Colonic mucosa (tissue), 4 donors: Measurements from ENCODE around the gene FAM89B. TPM values are rescaled to one million over a fixed set of nuclear protein-coding genes. Genes with fewer than 3 reads are reported as not detected.
"Not testable (repeated sequence)": the region's sequence is repeated elsewhere in the genome, so short reads cannot be mapped to it uniquely, and the experiment has no call there.

ENCODE experiments used
- DNase-seq: peaks from one replicate; pipeline ENCODE4 v3.0.0-alpha.2; 2020
- H3K27ac ChIP-seq: fragments of 200-600 bp; one replicate; pipeline ENCODE4 v1.8.0; 2021
- H3K27me3 ChIP-seq: fragments of 200-600 bp; one replicate; pipeline ENCODE4 v1.8.0; 2021
- H3K36me3 ChIP-seq: fragments of 200-600 bp; one replicate; pipeline ENCODE4 v1.8.0; 2021
- H3K4me1 ChIP-seq: fragments of 200-600 bp; one replicate; pipeline ENCODE4 v1.8.0; 2021; ENCODE audit warnings: mild to moderate bottlenecking
- H3K4me3 ChIP-seq: fragments of 200-600 bp; one replicate; pipeline ENCODE4 v1.8.0; 2021
- H3K9ac ChIP-seq, 2 donors: one replicate each; pipeline ENCODE4 v1.7.0; 2013; ENCODE audit warnings: control low read depth in 2 of 2, low read depth in 2 of 2, low read length in 2 of 2
- H3K9me3 ChIP-seq: fragments of 200-600 bp; one replicate; pipeline ENCODE4 v1.8.0; 2021
- intact Hi-C: fragments of 100-400 bp; cut with DNase I; formaldehyde crosslinking; loops from one replicate; pipeline ENCODE4 v1.14.1; 2022
- total RNA-seq, 2 donors: library from RNA; stranded (reverse); fragmentation: NEBNext Ultra II Directional in 1 of 2; extraction: Animal tissue kit (Norgen Biotek cat#: 25700) in 1 of 2; gene quantifications; one replicate each; pipeline ENCODE4 v1.2.1, GENCODE V29; 2021
- TF ChIP-seq, protein P1 (sequence below): fragments of 200-600 bp; IDR thresholded peaks from one replicate; pipeline ENCODE4 v1.8.0; 2022; ENCODE audit warnings: antibody characterized with exemption, mild to moderate bottlenecking
- donor health status: healthy.
- donor health status: DM: no; HTN: no; CAD: no.
- donor health status: DM: no; HTN: no; CAD: no.

The FAM89B gene
- total RNA-seq, 2 donors from 2014 or later, result 27.4 to 32.2 TPM

DNA sequence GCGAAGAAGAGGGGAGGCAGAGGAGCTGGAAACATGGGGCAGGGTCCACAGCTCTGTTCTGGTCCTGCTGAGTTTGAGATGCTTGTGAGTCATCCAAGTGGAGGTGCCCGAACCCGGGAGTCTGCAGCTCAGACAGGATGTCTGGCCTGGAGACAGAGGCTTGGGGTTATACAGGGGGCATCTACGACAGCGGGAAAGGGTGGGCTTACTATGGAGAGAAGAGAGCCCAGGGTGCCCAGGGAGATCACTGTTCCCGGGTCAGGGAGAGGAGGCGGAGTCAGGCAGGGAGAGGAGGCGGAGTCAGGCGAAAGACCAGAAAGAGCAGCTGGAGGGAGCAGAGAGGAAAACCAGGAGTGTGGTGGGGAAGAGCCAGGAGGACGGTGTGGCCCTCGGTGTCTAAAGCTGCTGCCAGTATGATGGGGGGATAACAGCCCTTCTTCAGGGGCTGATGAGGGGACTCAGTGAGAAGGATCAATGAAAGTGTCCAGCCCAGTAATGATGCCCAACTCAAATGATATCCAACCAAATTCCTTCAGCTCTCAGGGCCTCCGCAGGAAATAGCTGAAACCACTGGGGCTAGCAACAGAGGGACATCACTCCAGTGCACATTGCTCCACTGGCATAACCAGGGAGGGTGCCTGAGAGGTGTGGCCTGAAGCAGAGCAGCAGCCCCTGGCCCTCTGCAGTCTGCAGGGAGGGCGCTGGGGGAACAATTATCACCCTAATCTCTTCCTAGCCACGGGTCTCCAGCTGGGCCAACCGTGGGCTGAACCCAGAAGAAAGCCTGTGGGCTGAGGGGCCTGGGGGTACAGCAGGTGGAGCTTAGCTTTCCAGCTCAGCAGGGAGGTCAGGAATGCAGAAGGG lies 11.6 kb upstream of the FAM89B start:
- H3K9me3 ChIP-seq, result no peaks in the 10 kb centered on the region
- H3K36me3 ChIP-seq, result no peaks in the 10 kb centered on the region
- intact Hi-C loops, result no loop called here
- TF ChIP-seq, protein P1, sequence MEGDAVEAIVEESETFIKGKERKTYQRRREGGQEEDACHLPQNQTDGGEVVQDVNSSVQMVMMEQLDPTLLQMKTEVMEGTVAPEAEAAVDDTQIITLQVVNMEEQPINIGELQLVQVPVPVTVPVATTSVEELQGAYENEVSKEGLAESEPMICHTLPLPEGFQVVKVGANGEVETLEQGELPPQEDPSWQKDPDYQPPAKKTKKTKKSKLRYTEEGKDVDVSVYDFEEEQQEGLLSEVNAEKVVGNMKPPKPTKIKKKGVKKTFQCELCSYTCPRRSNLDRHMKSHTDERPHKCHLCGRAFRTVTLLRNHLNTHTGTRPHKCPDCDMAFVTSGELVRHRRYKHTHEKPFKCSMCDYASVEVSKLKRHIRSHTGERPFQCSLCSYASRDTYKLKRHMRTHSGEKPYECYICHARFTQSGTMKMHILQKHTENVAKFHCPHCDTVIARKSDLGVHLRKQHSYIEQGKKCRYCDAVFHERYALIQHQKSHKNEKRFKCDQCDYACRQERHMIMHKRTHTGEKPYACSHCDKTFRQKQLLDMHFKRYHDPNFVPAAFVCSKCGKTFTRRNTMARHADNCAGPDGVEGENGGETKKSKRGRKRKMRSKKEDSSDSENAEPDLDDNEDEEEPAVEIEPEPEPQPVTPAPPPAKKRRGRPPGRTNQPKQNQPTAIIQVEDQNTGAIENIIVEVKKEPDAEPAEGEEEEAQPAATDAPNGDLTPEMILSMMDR, result no peak
- peak; percentile 71 for DNase-seq
- peaks cover 24% of the 10 kb centered on the region for H3K4me1 ChIP-seq
- no peaks in the 10 kb centered on the region for H3K27me3 ChIP-seq
- H3K27ac ChIP-seq, result peak overlapping the region; percentile 82
- no peak overlapping the region for H3K4me3 ChIP-seq
- peak overlapping the region in 1 of 2 donors; percentile 23 for H3K9ac ChIP-seq

DNA sequence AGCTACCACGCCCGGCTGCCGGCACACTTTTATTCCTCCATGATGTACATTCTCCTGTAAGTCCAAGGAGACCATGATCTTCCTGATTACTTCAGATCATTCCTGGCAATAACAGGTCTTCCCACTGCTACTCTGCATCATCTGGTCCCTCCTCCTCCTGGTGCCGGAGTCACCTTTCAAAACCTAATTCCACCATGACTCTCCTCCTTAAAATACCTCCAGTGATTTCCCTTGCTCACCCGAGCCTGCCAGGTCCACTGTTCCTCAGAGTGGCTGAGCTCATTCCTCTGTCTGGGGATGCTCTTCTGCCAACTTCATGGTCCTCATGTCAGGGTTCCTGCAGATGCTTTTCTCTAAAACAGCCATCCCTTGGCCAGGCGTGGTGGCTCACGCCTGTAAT lies 10.3 kb upstream of the FAM89B start:
- TF ChIP-seq, protein P1, result no peak
- Histone ChIP-seq H3K4me1 (peaks cover 21% of the 10 kb centered on the region), H3K9me3 (no peaks in the 10 kb centered on the region), H3K4me3 (no peak overlapping the region), H3K27me3 (no peaks in the 10 kb centered on the region), H3K9ac (no peak overlapping the region), H3K36me3 (no peaks in the 10 kb centered on the region), H3K27ac (no peak overlapping the region)
- intact Hi-C loops, result no loop called here
- no peak for DNase-seq

DNA sequence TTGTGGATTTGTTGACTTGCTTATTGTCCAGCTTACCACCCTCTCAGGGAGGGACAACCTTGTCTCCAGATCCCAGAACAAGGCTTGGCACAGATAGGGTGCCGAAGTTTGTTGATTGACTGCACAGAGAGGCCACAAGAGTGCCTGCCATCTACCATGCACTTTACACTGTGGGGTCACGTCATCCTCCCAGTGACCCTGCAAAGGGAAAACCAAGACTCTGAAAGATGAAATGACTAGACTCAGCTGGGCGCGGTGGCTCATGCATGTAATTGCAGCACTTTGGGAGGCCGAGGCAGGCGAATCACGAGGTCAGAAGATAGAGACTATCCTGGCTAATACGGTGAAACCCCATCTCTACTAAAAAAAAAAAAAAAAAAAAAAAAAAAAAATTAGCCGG lies 9.6 kb upstream of the FAM89B start:
- no peaks in the 10 kb centered on the region for H3K27me3 ChIP-seq
- H3K9ac ChIP-seq, result no peak overlapping the region
- intact Hi-C loops, result no loop called here
- no peak overlapping the region for H3K27ac ChIP-seq
- H3K4me3 ChIP-seq, result no peak overlapping the region
- H3K36me3 ChIP-seq, result no peaks in the 10 kb centered on the region
- TF ChIP-seq, protein P1, result no peak
- no peak for DNase-seq
- H3K4me1 ChIP-seq, result peaks cover 18% of the 10 kb centered on the region
- no peaks in the 10 kb centered on the region for H3K9me3 ChIP-seq

- Histone ChIP-seq H3K4me1 (peaks cover 19% of the 10 kb centered on the region), H3K36me3 (no peaks in the 10 kb centered on the region), H3K27ac (no peak overlapping the region), H3K9me3 (no peaks in the 10 kb centered on the region), H3K4me3 (no peak overlapping the region), H3K27me3 (no peaks in the 10 kb centered on the region), H3K9ac (no peak overlapping the region)
- intact Hi-C loops, result no loop called here
- TF ChIP-seq, protein P1, result no peak
- no peak for DNase-seq
Observed at GRCh38 chr11:65563601-65564000, 8.7 kb upstream of the FAM89B start.

DNA sequence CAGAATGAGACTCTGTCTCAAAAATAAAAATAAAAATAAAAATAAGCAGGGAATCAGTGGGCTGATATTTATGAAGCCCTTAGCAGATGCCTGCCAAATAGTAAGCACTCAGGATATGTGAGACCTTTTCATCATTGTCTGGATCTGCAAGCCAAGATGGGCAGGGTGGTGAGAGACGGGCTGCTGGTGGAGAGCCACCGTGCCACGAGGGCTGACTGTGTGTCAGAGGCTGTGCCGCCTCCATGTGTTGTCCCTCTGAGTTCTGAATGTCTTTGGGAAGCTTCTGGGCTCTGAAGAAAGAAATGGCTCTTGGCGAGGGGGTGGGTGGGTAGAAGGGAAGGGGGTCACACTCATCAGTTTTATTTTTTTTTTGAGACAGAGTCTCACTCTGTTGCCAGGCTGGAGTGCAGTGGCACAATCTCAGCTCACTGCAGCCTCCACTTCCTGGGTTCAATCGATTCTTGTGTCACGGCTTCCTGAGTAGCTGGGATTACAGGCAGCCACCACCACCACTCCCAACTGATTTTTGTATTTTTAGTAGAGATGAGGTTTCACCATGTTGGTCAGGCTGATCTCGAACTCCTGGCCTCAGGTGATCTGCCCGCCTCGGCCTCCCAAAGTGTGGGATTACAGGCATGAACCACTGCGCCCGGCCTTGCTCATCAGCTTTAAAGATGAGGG lies 7.3 kb upstream of the FAM89B start:
- Histone ChIP-seq H3K27ac (peak overlapping the region; percentile 15), H3K4me1 (peaks cover 11% of the 10 kb centered on the region)
- H3K9ac ChIP-seq, H3K27me3 ChIP-seq, DNase-seq, H3K36me3 ChIP-seq, intact Hi-C loops, H3K4me3 ChIP-seq, H3K9me3 ChIP-seq: not testable (repeated sequence)
